OCI-LY1 (cell line): ENCODE results near the gene CACNA1D.

ENCODE experiments used
- EZH2 ChIP-seq: fragments of 200-600 bp; sonication (generic), shearing (Covaris generic); IDR thresholded peaks from 2 replicates; pipeline ENCODE4 v1.8.0; 2017; ENCODE audit warnings: borderline replicate concordance, mixed run types, mild to moderate bottlenecking, antibody characterized with exemption, low read length, moderate library complexity, mixed read lengths
- TF ChIP-seq, protein P1 (sequence below): fragments of 200-600 bp; sonication (generic), shearing (Covaris generic); IDR thresholded peaks from 2 replicates; pipeline ENCODE4 v1.5.1; 2017; ENCODE audit warnings: mild to moderate bottlenecking, antibody characterized with exemption, low read length, moderate library complexity, mixed read lengths

- TF ChIP-seq, protein P1, sequence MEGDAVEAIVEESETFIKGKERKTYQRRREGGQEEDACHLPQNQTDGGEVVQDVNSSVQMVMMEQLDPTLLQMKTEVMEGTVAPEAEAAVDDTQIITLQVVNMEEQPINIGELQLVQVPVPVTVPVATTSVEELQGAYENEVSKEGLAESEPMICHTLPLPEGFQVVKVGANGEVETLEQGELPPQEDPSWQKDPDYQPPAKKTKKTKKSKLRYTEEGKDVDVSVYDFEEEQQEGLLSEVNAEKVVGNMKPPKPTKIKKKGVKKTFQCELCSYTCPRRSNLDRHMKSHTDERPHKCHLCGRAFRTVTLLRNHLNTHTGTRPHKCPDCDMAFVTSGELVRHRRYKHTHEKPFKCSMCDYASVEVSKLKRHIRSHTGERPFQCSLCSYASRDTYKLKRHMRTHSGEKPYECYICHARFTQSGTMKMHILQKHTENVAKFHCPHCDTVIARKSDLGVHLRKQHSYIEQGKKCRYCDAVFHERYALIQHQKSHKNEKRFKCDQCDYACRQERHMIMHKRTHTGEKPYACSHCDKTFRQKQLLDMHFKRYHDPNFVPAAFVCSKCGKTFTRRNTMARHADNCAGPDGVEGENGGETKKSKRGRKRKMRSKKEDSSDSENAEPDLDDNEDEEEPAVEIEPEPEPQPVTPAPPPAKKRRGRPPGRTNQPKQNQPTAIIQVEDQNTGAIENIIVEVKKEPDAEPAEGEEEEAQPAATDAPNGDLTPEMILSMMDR: no peak
- TF ChIP-seq EZH2: no peak
These were observed 209.9 kb downstream of the CACNA1D start for GRCh38 chr3:53704363-53704725.
